Type B pancreatic cell (in vitro differentiated cells): Measurements from ENCODE around the gene ROM1. TPM values are rescaled to one million over a fixed set of nuclear protein-coding genes. Genes with fewer than 3 reads are reported as not detected.
"Not testable (repeated sequence)": the region's sequence is repeated elsewhere in the genome, so short reads cannot be mapped to it uniquely, and the experiment has no call there.

ENCODE experiments used
- DNase-seq: peaks from one replicate; pipeline ENCODE4 v3.0.0; 2021; ENCODE audit warnings: mixed read lengths; ENCODE audit not compliant: unreplicated experiment; ENCODE audit errors: extremely low spot score
- H3K27ac Mint-ChIP-seq: 2 replicates; pipeline ENCODE4 v1.8.0; 2021; ENCODE audit warnings: mild to moderate bottlenecking, mixed read lengths
- H3K27me3 Mint-ChIP-seq: 2 replicates; pipeline ENCODE4 v1.8.0; 2021; ENCODE audit warnings: mixed read lengths
- H3K36me3 Mint-ChIP-seq: 2 replicates; pipeline ENCODE4 v1.8.0; 2021; ENCODE audit warnings: mixed read lengths
- H3K4me1 Mint-ChIP-seq: one replicate; pipeline ENCODE4 v1.8.0; 2021; ENCODE audit warnings: mixed read lengths; ENCODE audit not compliant: unreplicated experiment
- H3K4me3 Mint-ChIP-seq: 2 replicates; pipeline ENCODE4 v1.8.0; 2021; ENCODE audit warnings: mild to moderate bottlenecking, mixed read lengths
- H3K9me3 Mint-ChIP-seq: 2 replicates; pipeline ENCODE4 v1.8.0; 2021; ENCODE audit warnings: mixed read lengths
- CTCF ChIP-seq: fragments of 200-600 bp; sonication (generic); conservative IDR thresholded peaks from 2 replicates; pipeline ENCODE4 v1.5.0; 2021; ENCODE audit warnings: antibody characterized with exemption, mild to moderate bottlenecking
- total RNA-seq: library from RNA; stranded (reverse); gene quantifications from 2 replicates; pipeline ENCODE4 v1.2.1, GENCODE V29; 2021; ENCODE audit warnings: low replicate concordance

Gene ROM1
- total RNA-seq, 1 donor from 2014 or later = 1.8 TPM

GRCh38 chr11:62649486-62649885 lies 36.4 kb downstream of the ROM1 start:
- no peak for TF ChIP-seq CTCF
- Mint-ChIP-seq H3K4me3 (peak overlapping the region; percentile 11), H3K27ac (no peak overlapping the region), H3K4me1 (peaks cover 17% of the 10 kb centered on the region), H3K9me3 (no peaks in the 10 kb centered on the region), H3K36me3 (no peaks in the 10 kb centered on the region), H3K27me3 (no peaks in the 10 kb centered on the region)
- no peak for DNase-seq

- H3K4me3 Mint-ChIP-seq, H3K9me3 Mint-ChIP-seq, H3K27me3 Mint-ChIP-seq, H3K36me3 Mint-ChIP-seq, DNase-seq, H3K27ac Mint-ChIP-seq: not testable (repeated sequence)
- H3K4me1 Mint-ChIP-seq = peaks cover 17% of the 10 kb centered on the region
These were observed 37.2 kb downstream of the ROM1 start for GRCh38 chr11:62650283-62650682.

- no peak for DNase-seq
- H3K27ac Mint-ChIP-seq = peak overlapping the region; percentile 97
These were observed 39.3 kb downstream of the ROM1 start for GRCh38 chr11:62652161-62653006.

GRCh38 chr11:62654297-62654696 lies 41.2 kb downstream of the ROM1 start:
- H3K27ac Mint-ChIP-seq = peak overlapping the region; percentile 23
- H3K36me3 Mint-ChIP-seq = no peaks in the 10 kb centered on the region
- no peaks in the 10 kb centered on the region for H3K27me3 Mint-ChIP-seq
- TF ChIP-seq CTCF = no peak
- peak overlapping the region; percentile 22 for H3K4me3 Mint-ChIP-seq
- no peak for DNase-seq
- H3K4me1 Mint-ChIP-seq = peaks cover 15% of the 10 kb centered on the region
- H3K9me3 Mint-ChIP-seq = no peaks in the 10 kb centered on the region

More at GRCh38 chr11:62652161-62653006, 39.3 kb downstream of the ROM1 start:
- Mint-ChIP-seq H3K27me3 (no peaks in the 10 kb centered on the region), H3K9me3 (no peaks in the 10 kb centered on the region), H3K36me3 (no peaks in the 10 kb centered on the region), H3K4me1 (peaks cover 15% of the 10 kb centered on the region), H3K4me3 (peak overlapping the region; percentile 93)
- no peak for TF ChIP-seq CTCF

- no peak for TF ChIP-seq CTCF
- Mint-ChIP-seq H3K27me3 (no peaks in the 10 kb centered on the region), H3K36me3 (no peaks in the 10 kb centered on the region), H3K27ac (peak overlapping the region; percentile 30), H3K4me3 (peak overlapping the region; percentile 13), H3K4me1 (peaks cover 15% of the 10 kb centered on the region), H3K9me3 (no peaks in the 10 kb centered on the region)
- DNase-seq = no peak
These were observed 43.9 kb downstream of the ROM1 start for GRCh38 chr11:62656796-62657429.
